ENCODE data around the gene APOBEC3A. TPM values are rescaled to one million over a fixed set of nuclear protein-coding genes. Genes with fewer than 3 reads are reported as not detected.
"Not testable (repeated sequence)": the region's sequence is repeated elsewhere in the genome, so short reads cannot be mapped to it uniquely, and the experiment has no call there.

The APOBEC3A gene
- total RNA-seq, 1 donor from 2014 or later = not detected

DNA sequence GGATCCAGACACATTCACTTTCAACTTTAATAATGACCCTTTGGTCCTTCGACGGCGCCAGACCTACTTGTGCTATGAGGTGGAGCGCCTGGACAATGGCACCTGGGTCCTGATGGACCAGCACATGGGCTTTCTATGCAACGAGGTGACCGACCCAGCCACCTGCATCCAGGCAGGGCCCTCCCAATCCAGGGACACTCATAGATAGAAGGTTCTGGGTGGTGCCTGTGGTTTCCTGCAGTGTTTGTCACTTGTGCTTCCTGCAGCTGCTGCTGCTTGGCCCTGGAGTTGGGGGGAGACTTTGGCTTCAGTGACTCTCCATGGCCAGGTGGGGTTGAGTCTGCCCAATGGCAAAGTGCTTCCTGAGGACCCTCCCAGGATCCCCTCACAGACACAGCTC lies 32.1 kb downstream of the APOBEC3A start:
- FAIRE-seq (peak; percentile 55), DNase-seq (ENCODE audit: low read depth) (no peak)
- Histone ChIP-seq H3K27me3 (ENCODE audit: control insufficient read depth, insufficient read depth, low read length) (peaks cover 16% of the 10 kb centered on the region), H3K36me3 (ENCODE audit: control insufficient read depth, insufficient read depth, low read length) (no peaks in the 10 kb centered on the region), H3K4me3 (ENCODE audit: low read depth, low read length) (no peak overlapping the region)
- TF ChIP-seq, protein P1, sequence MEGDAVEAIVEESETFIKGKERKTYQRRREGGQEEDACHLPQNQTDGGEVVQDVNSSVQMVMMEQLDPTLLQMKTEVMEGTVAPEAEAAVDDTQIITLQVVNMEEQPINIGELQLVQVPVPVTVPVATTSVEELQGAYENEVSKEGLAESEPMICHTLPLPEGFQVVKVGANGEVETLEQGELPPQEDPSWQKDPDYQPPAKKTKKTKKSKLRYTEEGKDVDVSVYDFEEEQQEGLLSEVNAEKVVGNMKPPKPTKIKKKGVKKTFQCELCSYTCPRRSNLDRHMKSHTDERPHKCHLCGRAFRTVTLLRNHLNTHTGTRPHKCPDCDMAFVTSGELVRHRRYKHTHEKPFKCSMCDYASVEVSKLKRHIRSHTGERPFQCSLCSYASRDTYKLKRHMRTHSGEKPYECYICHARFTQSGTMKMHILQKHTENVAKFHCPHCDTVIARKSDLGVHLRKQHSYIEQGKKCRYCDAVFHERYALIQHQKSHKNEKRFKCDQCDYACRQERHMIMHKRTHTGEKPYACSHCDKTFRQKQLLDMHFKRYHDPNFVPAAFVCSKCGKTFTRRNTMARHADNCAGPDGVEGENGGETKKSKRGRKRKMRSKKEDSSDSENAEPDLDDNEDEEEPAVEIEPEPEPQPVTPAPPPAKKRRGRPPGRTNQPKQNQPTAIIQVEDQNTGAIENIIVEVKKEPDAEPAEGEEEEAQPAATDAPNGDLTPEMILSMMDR (IDR thresholded peaks at IDR 0.05; ENCODE audit: insufficient read depth, low read length, severe bottlenecking) = no peak

DNA sequence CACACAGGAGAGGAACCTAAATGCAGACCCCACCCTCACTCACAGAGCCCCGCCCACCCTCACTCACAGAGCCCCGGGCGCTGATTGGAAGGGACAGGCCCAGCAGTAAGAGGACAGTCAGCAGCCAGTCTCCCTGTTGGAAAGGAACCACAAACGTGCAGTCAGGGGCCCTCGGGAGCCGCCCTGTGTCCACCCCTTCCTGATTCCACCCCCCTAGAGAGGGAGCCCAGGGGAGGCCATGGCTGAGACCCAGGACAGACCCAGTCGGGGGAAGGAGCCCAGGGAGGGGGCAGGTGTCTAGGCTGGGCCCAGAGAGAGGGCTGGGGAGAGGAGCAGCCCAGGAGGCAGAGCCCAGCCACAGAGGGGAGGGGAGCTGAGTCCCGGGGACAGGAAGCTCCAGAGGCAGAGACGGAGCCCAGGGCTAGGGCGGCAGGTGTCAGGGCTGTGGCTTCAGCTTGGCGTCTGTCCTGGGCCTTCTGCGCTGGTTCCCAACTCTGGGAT lies 35.5 kb downstream of the APOBEC3A start:
- H3K36me3 ChIP-seq (ENCODE audit: control insufficient read depth, insufficient read depth, low read length); H3K4me3 ChIP-seq (ENCODE audit: low read depth, low read length); DNase-seq (ENCODE audit: low read depth); FAIRE-seq: not testable (repeated sequence)
- H3K27me3 ChIP-seq (ENCODE audit: control insufficient read depth, insufficient read depth, low read length) = peaks cover 17% of the 10 kb centered on the region

DNA sequence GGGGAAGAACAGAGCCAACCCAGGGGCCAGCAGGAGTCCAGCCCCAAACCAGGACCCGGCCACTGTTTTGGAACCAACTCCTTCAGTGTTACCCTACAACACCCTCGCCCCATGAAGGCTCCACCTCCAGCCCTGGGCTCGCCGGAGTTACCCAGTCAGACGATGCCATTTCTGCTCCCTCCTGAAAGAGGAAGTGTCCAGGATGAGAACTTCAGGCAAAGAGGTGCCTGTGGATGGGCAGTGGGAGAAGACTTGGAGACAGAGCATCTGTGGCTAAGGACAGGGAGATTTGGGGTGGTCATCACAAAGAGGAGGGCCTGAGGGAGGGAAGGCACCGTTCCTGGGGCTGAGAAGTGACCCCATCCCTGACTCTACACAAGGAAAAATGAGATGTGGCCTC lies 38.7 kb downstream of the APOBEC3A start:
- FAIRE-seq = no peak
- H3K36me3 ChIP-seq (ENCODE audit: control insufficient read depth, insufficient read depth, low read length) = no peaks in the 10 kb centered on the region
- no peak overlapping the region for H3K4me3 ChIP-seq (ENCODE audit: low read depth, low read length)
- TF ChIP-seq, protein P1 (IDR thresholded peaks at IDR 0.05; ENCODE audit: insufficient read depth, low read length, severe bottlenecking) = no peak
- H3K27me3 ChIP-seq (ENCODE audit: control insufficient read depth, insufficient read depth, low read length) = peaks cover 7% of the 10 kb centered on the region
- no peak for DNase-seq (ENCODE audit: low read depth)

DNA sequence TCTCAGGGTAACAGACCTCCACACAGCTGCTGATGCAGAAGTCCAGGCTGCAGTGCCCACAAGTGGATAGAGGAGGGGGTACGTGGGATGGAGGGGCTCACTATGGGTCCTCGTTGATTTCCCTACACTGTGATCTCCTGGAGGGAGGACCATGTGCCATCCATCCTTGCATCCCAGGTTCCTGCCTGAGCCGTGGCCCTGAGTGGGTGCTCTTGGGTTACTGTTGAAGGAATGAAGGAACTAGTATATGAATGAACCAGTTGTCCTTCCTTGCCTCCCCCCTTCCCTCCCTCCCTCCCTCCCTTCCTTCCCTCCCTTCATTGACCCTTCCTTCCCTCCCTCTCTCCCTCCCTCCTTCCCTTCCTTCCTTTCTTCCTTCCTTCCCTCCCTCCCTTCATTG lies 40.1 kb downstream of the APOBEC3A start:
- H3K36me3 ChIP-seq (ENCODE audit: control insufficient read depth, insufficient read depth, low read length) = no peaks in the 10 kb centered on the region
- peaks cover 7% of the 10 kb centered on the region for H3K27me3 ChIP-seq (ENCODE audit: control insufficient read depth, insufficient read depth, low read length)
- DNase-seq (ENCODE audit: low read depth) (no peak), FAIRE-seq (no peak)
- TF ChIP-seq, protein P1 (IDR thresholded peaks at IDR 0.05; ENCODE audit: insufficient read depth, low read length, severe bottlenecking) = no peak
- no peak overlapping the region for H3K4me3 ChIP-seq (ENCODE audit: low read depth, low read length)

DNA sequence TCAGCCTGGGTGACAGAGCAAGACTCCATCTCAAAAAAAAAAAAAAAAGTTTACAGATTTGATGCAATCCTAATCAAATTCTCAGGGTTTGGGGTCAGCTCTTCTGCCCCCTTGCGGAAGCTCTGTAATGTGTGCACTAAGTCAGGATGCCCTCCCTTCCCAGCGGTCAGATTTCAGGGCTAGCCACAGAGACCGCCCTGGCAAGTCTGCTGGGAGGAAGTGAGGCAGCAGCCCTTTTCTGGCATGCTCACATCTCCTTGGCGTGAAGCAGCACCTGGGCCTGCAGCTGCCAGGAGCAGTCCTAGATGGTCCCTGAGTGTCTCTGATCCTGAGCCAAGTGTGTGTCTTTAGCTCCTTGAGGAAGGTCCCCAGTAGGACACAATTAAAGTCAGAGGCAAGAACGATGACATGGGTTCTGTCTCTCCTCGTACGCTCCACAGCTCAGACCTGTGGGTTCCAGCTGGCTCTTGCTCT lies 45.8 kb downstream of the APOBEC3A start:
- FAIRE-seq (peak; percentile 83), DNase-seq (ENCODE audit: low read depth) (peak; percentile 80)
- TF ChIP-seq, protein P1 (IDR thresholded peaks at IDR 0.05; ENCODE audit: insufficient read depth, low read length, severe bottlenecking) = peak; percentile 78
- Histone ChIP-seq H3K36me3 (ENCODE audit: control insufficient read depth, insufficient read depth, low read length) (no peaks in the 10 kb centered on the region), H3K27me3 (ENCODE audit: control insufficient read depth, insufficient read depth, low read length) (no peaks in the 10 kb centered on the region), H3K4me3 (ENCODE audit: low read depth, low read length) (no peak overlapping the region)

DNA sequence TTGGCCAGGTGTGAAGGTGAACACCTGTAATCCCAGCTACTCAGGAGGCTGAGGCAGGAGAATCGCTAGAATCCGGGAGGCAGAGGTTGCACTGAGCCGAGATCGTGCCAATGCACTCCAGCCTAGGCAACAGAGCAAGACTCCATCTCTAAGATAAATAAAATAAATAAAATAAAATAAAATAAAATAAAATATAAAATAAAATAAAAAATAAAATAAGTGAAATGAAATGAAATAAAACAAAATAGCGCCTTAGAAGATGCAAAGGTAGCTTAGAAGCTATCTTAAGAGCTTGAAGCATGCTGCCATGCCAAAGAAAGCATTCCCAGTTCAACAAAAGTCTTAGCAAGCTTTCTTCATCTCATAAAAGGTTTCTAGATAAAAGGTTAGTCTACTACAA lies 49.8 kb downstream of the APOBEC3A start:
- no peak for DNase-seq (ENCODE audit: low read depth)
- H3K4me3 ChIP-seq (ENCODE audit: low read depth, low read length) = no peak overlapping the region
- no peak for FAIRE-seq
- no peaks in the 10 kb centered on the region for H3K27me3 ChIP-seq (ENCODE audit: control insufficient read depth, insufficient read depth, low read length)
- TF ChIP-seq, protein P1 (IDR thresholded peaks at IDR 0.05; ENCODE audit: insufficient read depth, low read length, severe bottlenecking) = no peak
- H3K36me3 ChIP-seq (ENCODE audit: control insufficient read depth, insufficient read depth, low read length) = no peaks in the 10 kb centered on the region

DNA sequence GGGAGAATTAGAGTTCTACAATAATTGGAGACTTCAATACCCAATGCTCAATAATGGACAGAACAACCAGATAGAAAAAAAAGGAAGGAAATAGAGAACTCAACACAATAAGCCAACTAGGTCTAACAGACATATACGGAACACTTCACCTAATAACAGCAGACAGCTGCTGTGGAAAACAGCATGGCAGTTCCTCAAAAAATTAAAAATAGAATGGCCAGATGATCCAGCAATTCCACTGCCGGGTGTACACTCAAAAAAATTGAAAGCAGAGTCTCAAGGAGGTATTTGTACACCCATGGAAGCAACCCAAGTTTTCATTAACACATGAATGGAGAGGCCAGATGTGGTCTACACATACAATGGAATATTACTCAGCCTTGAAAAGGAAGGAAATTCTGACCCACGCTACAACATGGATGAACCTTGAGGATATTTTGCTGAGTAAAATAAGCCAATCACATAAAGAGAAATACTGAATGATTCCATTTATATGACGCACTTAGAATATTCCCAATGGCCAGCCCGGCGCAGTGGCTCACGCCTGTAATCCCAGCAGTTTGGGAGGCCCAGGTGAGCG lies 51.0 kb downstream of the APOBEC3A start:
- H3K27me3 ChIP-seq (ENCODE audit: control insufficient read depth, insufficient read depth, low read length); FAIRE-seq; H3K4me3 ChIP-seq (ENCODE audit: low read depth, low read length); DNase-seq (ENCODE audit: low read depth); H3K36me3 ChIP-seq (ENCODE audit: control insufficient read depth, insufficient read depth, low read length): not testable (repeated sequence)

Measured in bronchial epithelial cell (primary cell).